AG09319 (cell line): ENCODE measurements around the gene TAC1.

Source experiments
- DNase-seq: peaks from one replicate; pipeline ENCODE4 v3.0.0-alpha.2; 2010; ENCODE audit warnings: low read depth; ENCODE audit errors: extremely low read depth
- TF ChIP-seq, protein P1 (sequence below): IDR thresholded peaks from 2 replicates; pipeline ENCODE4 v1.5.1; 2011; ENCODE audit warnings: low read depth, mild to moderate bottlenecking, inconsistent platforms, low read length, moderate library complexity

TAC1 gene, protein sequence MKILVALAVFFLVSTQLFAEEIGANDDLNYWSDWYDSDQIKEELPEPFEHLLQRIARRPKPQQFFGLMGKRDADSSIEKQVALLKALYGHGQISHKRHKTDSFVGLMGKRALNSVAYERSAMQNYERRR

DNA sequence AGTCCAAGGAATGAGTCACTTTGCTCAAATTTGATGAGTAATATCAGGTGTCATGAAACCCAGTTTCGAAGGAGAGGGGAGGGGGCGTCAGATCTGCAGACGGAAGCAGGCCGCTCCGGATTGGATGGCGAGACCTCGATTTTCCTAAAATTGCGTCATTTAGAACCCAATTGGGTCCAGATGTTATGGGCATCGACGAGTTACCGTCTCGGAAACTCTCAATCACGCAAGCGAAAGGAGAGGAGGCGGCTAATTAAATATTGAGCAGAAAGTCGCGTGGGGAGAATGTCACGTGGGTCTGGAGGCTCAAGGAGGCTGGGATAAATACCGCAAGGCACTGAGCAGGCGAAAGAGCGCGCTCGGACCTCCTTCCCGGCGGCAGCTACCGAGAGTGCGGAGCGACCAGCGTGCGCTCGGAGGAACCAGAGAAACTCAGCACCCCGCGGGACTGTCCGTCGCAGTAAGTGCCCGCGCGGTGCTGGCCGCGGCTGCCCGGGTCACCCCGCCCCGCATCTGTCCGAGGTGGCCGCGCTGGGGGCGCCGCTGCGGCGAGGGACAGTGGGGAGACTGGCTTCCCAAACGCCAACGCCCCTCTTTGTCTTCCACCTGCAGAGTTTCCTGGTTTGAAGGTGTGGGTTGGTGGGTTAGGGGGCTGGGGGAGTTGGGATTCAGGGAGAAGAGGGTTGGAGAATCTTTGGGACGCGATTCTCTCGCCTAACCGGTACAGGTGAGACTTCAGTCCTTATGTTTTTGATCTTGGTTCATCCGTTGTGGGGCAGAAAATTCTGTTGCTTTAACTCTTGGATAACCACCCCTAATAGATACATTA lies at the start of gene TAC1:
TAC1 (plus strand) TSS at position 351 of the 829 bp plus-strand sequence. CDS start 527 bp downstream, outside the sequence.
- DNase-seq, result no peak
- TF ChIP-seq, protein P1, sequence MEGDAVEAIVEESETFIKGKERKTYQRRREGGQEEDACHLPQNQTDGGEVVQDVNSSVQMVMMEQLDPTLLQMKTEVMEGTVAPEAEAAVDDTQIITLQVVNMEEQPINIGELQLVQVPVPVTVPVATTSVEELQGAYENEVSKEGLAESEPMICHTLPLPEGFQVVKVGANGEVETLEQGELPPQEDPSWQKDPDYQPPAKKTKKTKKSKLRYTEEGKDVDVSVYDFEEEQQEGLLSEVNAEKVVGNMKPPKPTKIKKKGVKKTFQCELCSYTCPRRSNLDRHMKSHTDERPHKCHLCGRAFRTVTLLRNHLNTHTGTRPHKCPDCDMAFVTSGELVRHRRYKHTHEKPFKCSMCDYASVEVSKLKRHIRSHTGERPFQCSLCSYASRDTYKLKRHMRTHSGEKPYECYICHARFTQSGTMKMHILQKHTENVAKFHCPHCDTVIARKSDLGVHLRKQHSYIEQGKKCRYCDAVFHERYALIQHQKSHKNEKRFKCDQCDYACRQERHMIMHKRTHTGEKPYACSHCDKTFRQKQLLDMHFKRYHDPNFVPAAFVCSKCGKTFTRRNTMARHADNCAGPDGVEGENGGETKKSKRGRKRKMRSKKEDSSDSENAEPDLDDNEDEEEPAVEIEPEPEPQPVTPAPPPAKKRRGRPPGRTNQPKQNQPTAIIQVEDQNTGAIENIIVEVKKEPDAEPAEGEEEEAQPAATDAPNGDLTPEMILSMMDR, result no peak

DNA sequence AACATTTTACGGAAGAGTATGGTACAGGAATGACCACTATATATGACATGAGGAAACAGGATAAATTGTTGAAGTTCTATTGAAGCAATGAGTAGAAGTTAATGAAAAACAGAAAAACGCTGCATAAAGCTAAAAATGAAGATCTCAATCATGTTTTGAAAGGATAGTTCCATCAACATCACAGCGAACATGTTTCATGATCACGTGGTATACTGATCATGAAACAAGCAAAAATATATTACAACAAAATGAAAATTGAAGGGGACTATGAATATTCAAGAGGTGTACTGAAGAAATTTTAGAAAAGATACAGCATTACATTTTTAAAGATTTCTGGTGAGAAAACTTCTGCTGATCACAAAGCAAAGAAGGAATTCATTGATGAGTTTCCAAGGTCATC lies 45.9 kb upstream of the TAC1 start:
- TF ChIP-seq, protein P1, result no peak
- no peak for DNase-seq

DNA sequence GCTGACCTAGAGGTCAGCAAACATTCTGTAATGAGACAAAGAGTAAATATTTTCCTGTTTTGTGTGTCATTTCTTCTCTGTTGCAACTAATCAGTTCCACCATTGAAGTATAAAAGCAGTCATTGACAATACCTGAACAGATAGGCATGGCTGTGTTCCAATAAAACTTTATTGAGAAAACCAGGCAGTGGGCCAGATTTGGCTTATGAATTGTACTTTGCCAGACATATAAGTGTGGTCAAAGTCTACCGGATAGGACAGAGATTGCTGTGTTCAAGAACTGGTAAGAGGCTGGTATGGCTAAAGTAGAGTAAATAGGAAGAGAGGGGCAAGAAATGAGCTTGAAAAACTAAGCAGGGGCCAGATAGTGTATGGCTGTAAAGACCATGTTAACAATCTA lies 38.3 kb upstream of the TAC1 start:
- TF ChIP-seq, protein P1, result no peak
- no peak for DNase-seq

DNA sequence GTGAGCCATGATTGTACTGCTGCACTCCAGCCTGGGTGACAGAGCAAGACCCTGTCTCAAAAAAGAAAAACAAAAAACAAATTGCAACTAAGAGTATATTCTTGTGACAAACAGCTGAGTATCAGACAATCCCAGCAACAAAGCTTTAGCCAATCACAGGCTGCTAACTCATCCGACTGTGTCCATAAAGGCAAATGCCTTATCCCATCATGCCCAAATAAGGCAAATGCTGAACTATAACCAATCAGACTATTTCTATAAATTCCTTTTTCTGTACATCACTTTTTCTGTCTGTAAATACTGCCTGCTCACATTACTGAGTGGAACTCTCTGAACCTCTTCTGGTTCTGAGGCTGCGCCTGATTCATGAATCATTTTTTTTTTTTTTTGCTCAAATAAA lies 37.5 kb upstream of the TAC1 start:
- DNase-seq, result no peak
- TF ChIP-seq, protein P1, result no peak

DNA sequence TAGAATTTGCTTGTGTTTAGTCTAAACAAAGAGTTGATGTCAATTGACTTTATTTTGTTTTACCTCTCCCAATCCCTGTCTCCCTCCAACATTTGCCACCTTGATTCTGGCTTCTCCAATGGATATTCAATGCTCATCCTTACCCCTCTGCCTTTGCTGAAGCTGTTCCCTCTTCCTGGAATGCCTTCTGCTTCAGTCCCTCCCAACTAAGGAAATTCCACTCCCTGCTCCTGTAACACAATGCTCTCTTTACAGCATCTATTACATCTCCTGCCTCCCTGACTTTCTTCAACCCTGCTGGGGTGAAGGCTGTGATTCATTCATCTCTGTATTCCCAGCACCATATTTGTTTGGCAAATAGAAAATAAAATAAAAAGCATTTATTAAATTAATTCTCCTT lies 34.5 kb upstream of the TAC1 start:
- DNase-seq, result no peak
- TF ChIP-seq, protein P1, result no peak

DNA sequence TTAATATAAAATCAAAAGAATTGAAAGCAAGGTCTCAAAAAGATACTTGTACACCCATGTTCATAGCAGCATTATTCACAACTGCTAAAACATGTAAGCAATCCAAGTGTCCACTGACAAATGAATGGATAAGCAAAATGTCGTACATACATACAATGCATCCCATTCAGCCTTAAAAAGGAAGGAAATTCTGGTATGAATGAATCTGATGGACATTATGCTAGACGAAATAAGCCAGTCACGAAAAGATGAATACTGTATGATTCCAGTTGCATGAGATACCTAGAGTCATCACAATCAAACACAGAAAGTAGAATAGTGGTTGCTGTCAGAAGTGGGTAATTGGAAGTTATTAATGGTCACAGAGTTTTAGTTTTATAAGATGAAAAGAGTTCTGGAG lies 9.5 kb upstream of the TAC1 start:
- TF ChIP-seq, protein P1, result no peak
- no peak for DNase-seq

DNA sequence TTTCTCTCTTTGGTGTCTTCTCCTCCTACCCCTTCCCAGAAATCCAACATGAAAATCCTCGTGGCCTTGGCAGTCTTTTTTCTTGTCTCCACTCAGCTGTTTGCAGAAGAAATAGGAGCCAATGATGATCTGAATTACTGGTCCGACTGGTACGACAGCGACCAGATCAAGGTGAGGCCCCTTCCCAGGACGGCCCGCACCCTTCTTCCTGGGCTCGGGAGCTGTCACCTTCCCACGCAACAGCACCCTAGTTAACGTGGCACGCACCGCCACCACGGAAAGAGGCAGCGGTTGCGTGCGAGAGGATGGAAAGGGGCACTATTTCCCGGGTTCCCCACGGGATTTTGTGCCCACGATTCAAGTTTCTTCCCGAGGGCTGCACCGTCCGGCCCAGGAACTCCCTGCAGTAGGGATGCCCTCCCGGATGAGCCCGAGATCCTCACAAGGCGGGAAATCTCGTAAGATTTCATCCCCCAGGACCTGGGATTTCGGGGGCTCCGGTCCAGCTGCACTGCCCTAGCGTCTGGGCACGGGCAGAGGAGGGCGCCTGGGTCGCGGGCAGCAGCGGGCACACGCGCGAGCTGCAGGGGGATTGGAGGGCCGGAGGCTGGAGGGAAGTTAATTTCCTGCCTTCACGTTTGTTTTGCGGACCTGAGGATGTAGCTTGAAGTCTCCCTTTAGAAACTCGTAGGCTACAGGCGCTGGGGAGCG lies 834 bp downstream of the TAC1 start:
- no peak for DNase-seq
- TF ChIP-seq, protein P1, result no peak
